Ovary (tissue), 3 donors: ENCODE measurements around the gene F8.
"Not testable (repeated sequence)": the region's sequence is repeated elsewhere in the genome, so short reads cannot be mapped to it uniquely, and the experiment has no call there.

Experiments
- CTCF ChIP-seq, 3 donors: fragments of 450-650 bp in 2 of 3; fragments of 200-600 bp in 1 of 3; IDR thresholded peaks; one replicate each; pipeline versions ENCODE4 v1.5.1 to v1.8.0; 2016 to 2022; ENCODE audit warnings: antibody characterized with exemption in 3 of 3, mild to moderate bottlenecking in 1 of 3
- POLR2A ChIP-seq: fragments of 450-650 bp; IDR thresholded peaks from one replicate; pipeline ENCODE4 v1.6.1; 2017; ENCODE audit warnings: antibody characterized with exemption, mild to moderate bottlenecking, moderate library complexity
- donor health status: DM: no; HTN: no; CAD: no.

- TF ChIP-seq CTCF (IDR thresholded peaks at IDR 0.05); POLR2A: not testable (repeated sequence)
Measured at GRCh38 chrX:154886069-154886788, 136.3 kb downstream of the F8 start, which contains the start of gene F8A1.
